HG03571 (cell line): Measurements from ENCODE around the gene SARS1.
"Not testable (repeated sequence)": the region's sequence is repeated elsewhere in the genome, so short reads cannot be mapped to it uniquely, and the experiment has no call there.

Experiments
- ATAC-seq: cut with Tn5 transposase; IDR thresholded peaks from one replicate; pipeline ENCODE4 v1.9.1; 2021; ENCODE audit not compliant: unreplicated experiment

The SARS1 gene

DNA sequence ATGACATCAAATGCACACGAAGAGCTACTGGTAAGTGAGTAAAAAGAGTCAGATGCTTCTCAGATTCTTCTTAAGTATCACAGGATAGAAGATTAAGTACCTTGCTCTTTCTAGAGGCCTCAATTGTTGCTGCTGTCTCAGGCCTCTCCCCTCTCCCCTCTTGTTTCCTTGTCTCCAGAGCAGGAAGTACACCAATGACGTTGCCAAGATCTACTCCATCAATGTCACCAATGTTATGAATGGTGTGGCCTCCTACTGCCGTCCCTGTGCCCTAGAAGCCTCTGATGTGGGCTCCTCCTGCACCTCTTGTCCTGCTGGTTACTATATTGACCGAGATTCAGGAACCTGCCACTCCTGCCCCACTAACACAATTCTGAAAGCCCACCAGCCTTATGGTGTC lies 21.3 kb upstream of the SARS1 start:
- ATAC-seq: no peak

DNA sequence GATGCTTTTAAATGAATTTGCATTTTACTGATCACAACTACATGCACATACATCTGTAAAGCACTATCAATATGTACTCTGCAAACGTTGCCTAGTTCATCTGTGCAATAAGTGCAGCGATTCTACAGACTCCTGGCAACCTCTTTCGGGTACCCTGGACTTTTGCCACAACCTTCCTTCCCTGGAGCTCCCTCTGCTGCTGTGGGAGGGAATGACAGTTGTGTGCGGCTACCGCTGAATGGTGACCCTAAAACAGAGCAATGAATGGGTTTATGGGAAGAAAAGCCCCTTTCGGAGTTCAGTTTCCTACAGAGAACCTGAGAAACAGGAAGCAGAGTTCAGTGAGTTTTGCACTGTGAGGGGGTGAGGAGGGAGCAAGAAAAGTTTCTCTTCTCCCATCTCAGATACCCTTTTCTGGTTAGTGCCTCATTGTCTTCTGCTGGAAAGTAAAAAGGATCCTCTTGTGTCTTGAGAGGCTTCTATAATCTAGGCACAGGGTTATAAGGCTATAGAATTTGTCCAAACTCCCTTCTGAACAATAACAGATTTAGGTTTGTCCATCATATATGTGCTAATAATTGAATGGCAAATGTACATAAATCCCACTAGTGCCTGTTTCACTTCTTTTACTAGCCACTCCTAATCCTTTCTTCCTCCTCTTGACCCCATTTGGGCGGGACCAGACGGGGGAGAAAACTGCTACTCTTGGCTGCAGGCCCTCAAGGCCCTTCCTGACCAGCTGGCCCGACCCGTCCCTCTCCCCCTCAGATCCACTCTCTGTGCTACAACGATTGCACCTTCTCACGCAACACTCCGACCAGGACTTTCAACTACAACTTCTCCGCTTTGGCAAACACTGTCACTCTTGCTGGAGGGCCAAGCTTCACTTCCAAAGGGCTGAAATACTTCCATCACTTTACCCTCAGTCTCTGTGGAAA lies 19.8 kb upstream of the SARS1 start:
- no peak for ATAC-seq

DNA sequence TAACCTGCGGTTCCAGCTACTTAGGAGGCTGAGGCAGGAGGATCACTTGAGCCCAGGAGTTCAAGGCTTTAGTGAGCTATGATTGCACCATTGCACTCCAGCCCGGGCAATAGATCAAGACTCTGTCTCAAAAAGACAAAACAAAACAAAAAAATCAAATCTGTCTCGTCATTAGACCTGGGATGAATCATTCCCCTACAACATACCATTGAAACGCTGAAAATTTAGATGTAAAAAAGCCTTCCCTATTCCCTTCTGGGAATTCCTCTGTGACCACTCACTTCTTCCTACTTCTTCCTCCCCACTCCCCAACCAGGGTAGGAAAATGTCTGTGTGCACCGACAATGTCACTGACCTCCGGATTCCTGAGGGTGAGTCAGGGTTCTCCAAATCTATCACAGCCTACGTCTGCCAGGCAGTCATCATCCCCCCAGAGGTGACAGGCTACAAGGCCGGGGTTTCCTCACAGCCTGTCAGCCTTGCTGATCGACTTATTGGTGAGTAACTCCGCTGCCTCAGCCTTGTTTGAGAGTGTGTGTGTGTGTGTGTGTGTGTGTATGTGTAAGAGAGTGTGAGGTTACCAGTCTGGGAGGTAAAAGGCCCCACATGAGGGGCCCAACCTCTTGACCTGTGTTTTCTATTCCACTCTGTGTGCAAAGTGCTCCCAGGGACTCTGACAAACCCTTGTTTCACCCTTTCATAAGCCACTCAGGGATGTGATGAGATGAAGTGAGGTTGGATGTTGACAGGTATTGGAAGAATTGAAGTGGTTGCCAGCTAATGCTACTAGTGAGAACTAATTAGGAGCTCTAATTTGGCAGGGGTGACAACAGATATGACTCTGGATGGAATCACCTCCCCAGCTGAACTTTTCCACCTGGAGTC lies 16.3 kb upstream of the SARS1 start:
- no peak for ATAC-seq

DNA sequence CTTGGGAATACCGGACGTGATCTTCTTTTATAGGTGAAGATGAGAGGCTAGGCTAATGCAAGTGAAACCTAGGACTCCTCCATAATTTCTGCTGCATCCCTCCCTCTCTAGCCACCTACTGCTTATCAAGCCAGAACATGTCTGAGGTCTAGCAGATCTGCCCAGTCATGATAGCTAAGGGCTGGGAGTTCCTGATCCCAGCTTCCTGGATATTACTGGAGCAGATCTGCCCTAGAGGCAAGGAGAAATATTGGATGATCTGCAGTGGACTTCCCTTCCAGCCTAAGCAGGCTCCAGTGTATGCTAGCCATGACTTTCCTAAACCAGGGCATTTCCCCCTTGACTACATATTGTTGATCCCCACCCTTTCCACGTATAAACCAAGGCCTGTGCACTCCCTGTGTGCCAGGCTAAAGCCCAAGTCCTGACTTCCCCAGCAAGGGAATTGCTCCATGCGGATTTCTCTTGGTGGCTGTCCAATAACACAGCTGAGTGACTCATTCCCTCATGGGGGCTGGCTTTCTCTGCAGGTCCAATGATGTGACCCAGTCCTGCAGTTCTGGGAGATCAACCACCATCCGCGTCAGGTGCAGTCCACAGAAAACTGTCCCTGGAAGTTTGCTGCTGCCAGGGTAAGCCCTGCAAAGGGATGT lies 15.5 kb upstream of the SARS1 start:
- ATAC-seq: no peak

DNA sequence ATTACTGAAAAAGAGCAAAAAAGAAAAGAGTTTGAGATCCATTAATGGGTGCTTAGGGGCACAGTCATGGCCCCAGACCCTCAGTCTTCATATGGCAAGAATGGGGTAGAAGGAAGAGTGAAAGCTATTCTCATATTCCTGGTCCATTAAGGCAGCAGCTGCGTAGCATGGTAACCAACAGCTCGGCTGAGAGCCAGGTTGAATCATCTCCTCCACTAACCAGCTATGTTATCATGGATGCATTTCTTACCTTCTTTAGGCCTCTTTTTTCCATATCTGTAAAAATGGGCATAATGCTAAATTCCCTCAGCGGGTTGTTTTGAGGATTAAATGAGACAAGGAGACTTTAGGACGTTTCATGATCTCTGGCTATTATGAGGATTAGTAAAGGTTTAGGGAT lies 15.0 kb upstream of the SARS1 start:
- ATAC-seq: no peak

DNA sequence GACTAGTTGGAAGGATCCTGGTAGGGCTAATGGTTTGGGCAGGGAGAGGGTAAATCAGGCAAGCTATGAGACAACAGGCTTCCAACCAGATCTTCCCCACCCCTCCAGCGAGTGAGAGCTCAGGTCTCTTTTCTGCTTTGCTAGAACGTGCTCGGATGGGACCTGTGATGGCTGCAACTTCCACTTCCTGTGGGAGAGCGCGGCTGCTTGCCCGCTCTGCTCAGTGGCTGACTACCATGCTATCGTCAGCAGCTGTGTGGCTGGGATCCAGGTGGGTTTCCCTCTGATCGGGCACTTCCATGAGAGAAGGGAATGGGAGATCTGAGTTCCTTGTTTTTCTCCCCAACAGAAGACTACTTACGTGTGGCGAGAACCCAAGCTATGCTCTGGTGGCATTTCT lies 14.0 kb upstream of the SARS1 start:
- no peak for ATAC-seq

DNA sequence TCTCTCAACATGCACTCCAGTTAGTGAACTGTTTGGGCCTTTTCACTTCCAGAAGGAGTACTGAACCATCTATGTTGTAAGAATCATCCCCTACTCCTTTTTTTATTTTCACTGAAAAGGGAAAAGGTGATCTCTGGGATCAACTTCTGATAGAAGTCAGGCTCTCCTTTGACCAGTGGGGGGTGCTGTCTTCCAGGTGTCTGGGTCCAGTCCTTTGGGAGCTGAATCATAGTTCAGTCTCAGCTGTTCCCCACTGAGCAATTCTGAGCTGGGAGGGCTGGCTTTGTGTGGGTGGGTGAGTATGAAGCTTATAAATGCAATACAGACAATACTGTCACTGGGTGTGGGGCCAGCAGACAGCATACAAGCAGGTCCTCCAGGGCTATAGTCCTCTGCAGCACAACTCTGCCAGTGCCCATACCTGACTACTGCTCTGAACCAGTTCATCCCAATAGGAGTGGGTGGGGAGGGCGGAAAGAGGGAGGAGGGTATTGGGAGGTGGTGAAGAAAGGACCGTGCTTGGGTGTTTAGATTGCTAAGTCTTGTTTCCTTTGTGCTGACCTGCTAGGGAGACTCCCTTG lies 12.5 kb upstream of the SARS1 start:
- no peak for ATAC-seq

DNA sequence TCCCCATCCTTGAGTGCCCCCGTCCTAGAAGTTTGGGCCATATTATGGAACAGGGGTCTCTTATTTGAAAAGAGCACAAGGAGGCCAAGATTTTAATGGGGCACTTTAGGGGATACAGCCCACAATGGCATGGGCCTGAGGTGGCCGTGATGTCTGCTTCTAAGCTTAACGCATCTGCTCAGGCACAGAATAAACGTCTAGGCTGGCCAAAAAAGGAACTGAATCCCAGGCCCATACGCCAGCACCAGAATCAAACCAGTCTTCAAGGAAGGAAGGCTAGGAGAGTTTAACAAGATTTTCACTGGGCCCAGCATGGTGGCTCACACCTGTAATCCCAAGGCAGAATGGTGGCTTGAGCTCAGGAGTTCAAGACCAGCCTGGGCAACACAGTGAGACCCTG lies 9.2 kb upstream of the SARS1 start:
- ATAC-seq: no peak

DNA sequence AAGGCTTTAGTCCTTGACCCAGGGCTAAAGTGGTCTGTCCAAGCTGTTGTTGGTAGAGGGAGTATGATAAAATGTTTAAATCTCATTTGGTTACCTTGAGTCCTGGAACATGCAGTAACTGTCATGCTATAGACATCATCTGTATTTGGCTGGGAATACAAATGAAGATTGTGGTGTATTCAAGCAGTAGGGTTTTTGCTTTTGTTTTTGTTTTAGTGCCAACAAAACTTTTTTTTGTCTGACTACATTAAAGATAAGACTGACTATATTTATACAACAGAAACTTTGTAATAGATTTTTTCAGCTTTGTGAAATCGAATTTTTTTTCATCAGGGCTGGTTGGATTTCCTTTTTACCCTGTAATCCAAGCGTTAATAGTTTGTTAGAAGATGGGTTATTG lies 7.4 kb upstream of the SARS1 start:
- no peak for ATAC-seq

DNA sequence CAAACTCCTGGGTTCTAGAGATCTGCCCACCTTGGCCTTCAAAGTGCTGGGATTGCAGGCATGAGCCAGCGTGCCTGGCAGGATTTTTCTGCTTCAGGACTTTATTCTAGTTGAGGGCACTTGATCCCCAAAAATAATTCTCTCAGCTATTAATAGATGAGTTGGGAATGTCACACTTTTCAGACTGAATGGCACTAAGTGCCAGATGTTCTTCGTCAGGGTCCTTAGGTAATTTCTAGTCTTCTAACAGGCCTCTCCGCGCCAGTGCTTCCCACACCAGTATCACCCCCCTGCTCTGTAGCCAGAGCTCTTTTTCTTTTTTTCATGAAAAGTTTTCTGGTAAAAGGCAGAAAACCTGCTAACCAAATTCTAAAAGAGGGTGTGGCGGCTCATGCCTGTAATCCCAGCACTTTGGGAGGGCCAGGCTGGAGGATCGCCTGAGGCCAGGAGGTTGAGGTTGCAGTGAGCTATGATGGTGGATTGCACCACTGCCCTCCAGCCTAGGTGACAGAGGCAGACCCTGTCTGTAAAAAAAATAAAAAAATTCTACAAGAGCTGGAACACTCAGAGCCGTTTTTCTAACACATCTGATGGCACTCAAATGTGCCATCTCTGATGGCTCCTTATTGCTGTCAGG lies 6.1 kb upstream of the SARS1 start:
- ATAC-seq: no peak

DNA sequence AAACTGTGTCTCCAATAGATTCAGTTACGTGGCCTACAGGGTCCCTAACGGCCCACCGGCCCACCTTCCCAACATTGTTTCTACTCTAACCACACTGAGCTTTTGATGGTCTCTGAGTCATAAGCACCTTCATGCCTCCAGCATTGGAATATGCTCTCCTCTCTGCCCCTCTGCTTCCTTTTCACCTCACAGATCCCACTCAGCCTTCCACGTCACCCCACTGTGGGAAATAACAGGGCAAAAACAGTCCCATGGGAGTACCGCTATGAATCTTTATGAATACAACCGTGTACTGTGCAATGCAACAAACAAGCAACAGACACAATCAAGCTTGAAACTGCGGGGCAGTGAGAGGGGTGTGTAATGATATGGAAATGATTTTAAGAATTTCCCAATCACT lies 5.3 kb upstream of the SARS1 start:
- ATAC-seq: no peak

DNA sequence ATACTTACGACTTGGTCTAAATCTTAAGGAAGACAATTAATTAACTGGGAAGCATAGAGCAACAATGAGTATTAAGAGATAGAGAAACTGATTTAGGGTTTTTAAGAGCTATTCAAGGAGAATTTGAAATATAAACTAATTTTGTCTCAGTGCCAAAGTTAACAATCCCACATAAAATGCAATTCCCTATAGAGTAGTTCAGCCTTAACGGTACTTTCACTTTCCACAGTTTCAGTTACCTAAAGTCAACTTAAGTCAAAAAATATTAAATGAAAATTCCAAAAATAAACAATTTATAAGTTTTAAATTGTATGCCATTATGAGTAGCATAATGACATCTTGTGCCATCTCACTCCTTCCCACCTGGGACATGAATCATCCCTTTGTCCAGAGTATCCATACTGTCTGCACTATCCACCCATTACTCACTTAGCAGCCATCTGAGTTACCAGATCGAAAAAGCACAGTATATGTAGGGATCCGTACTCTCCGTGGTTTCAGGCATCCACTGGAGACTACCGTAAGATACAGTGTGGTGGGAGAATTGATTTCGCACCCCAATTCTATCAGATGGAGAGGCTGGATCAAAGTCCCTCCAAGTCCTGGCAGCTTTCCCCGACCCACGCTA lies 4.8 kb upstream of the SARS1 start:
- ATAC-seq: no peak

DNA sequence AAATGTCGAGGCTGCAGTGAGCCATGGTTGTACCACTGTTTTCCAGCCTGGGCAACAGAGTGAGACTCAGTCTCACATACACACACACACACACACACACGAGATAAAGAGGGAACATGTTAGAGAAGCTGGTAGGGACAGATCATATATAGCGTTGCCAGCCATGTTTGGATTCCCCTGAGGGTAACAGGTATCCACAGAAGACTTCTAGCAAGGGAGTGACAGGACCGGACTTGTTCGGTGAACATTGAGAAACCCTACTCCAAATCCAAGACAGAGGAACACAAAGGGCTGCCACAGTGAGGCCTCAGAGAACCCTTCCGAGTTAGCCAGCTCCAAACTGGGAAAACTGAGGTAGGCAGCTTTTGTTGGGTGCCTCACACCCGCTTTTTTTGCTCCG lies 3.7 kb upstream of the SARS1 start:
- ATAC-seq: no peak

DNA sequence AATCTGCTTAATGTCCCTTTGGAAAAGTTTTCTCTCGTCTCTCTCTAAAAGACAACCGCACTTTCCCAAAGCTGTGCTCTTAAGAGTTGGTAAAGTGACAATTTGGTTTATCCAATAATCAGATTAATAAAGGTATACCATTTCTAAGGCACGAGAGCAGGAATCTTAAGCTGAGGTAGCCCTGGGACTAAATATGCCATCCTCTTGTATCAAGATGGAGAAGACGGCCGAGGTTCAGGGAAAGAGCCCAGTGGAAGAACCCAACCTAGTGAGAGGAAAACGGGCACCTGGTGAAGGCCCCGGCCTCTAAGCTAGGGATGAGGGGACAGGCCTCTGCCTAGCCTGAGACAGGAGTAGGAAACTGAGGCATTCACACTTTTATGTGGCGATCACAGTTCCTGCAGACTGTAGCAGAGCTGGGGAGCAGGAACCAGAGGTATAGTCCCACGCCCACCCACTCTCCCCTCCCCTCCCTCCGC lies 334 bp upstream of the SARS1 start:
- ATAC-seq: no peak

DNA sequence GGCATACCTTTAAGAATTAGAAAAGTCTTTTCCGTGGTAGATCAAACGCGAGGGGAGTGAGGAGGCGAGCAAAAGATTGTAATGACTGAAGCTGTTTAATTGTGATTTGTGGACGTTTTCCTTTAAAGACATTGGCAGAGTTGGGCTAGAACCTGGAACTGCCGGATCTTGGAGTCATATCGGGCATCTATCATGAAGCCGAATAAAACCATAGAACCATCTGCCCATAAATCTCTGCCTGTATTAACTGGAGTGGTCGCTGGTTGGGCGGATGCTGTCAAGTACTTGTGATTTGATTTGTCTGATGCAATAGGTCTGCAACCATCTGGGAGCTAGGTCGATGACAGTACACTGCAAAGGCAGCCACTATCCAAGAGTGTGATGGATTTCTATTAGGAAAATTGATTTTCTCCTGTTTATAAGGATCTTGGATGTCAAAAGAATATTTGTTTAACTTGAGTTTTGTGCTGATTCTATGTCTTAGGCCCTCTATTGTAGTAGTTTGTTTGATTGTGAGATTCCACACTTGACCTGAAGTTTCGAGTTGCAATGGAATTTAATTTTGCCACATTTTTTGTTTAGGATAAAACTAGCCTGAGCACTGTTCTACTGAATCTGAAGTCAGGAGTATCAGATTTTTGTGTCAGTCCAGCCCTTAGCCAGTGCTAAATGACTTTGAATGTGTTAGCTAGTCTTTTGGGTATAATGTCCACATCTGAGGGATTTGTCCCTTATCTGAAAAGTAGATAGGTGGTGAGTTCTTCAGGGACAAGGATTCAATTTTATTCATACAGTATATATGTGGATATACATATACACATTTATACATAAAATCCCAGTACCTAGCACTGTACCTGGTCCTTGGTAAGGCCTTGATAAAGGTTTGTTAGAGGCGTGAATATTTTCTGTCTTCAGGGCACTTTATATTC lies 1.2 kb downstream of the SARS1 start:
- ATAC-seq: no peak

DNA sequence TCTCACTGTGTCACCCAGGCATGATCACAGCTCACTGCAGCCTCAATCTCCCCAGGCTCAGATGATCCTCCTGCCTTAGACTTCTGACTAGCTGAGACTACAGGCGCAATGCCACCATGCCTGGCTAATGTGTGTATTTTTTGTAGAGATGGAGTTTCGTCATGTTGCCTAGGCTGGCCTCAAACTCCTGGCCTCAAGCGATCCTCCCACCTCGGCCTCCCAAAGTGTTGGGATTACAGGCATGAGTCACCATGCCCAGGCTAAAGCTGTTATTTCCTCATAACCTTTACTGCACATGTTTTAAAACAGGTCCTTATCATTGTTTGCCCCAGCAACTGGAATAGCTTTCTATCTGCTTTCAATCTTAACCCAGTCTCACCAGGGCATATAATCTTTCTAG lies 2.9 kb downstream of the SARS1 start:
- no peak for ATAC-seq

DNA sequence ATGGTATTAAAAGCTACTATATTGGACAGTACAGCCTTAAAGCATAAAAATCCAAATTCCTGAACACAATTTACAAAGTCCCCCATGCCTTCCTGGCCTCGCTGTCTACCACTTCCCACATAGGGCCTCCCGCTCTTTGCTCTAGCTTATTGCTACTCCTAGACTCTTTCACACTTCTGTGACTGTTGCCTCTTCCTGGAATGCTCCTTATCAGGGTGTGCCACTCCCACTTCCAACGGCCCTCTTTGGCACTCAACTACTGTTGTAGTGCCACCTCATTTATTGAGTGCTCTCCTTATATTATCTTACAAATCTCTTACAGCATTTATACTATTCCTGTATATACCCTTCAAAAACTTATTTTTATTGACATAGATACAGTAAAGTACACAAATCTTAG lies 4.8 kb downstream of the SARS1 start:
- no peak for ATAC-seq

DNA sequence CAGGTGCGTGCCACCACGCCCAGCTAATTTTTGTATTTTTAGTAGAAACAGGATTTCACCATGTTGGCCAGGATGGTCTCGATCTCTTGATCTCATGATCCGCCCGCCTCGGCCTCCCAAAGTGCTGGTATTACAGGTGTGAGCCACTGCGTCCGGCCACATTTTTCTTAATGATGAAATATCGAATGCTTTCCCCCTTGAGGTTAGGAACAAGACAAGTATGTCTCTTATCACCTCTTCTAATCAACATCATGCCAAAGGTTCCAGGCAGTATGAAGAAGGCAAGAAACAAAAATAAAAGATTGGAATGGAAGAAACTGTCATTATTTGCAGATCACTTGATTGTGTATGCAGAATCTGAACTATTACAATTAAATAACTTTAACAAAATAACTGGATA lies 7.5 kb downstream of the SARS1 start:
- ATAC-seq: not testable (repeated sequence)

DNA sequence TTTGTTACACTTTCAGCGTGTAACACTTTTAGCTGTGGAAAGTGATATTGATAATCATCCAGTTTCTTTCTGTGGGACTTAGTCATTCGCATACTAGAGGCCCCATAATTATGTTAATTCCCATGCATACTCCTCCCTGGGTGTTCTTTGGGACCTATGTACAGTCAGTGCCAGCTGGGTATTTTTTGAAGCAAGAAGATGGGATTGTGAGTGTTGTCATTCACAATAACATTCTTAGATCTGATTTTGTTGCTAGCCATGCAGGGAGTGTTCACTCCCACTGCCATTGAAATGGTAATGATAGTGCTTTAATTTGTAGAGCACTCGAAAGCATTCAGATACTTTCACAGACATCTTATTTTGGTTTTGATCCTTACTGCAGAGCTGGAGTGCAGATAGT lies 11.6 kb downstream of the SARS1 start:
- ATAC-seq: no peak
